Suprapubic skin (tissue), 4 donors: ENCODE results near the gene KRT8. TPM values are rescaled to one million over a fixed set of nuclear protein-coding genes. Genes with fewer than 3 reads are reported as not detected.
"Not testable (repeated sequence)": the region's sequence is repeated elsewhere in the genome, so short reads cannot be mapped to it uniquely, and the experiment has no call there.

ENCODE experiments used
- DNase-seq, 2 donors: peaks; one replicate each; pipeline ENCODE4 v3.0.0-alpha.2; 2019; ENCODE audit warnings: low spot score in 2 of 2
- H3K27ac ChIP-seq: fragments of 200-600 bp; sonication (generic); one replicate; pipeline ENCODE4 v1.5.1; 2019
- H3K27me3 ChIP-seq: fragments of 200-600 bp; sonication (generic); one replicate; pipeline ENCODE4 v1.5.1; 2019
- H3K36me3 ChIP-seq: fragments of 200-600 bp; sonication (generic); one replicate; pipeline ENCODE4 v1.5.1; 2019
- H3K4me1 ChIP-seq: fragments of 200-600 bp; sonication (generic); one replicate; pipeline ENCODE4 v1.5.1; 2019
- H3K4me3 ChIP-seq: fragments of 200-600 bp; sonication (generic); one replicate; pipeline ENCODE4 v1.5.1; 2019; ENCODE audit warnings: mild to moderate bottlenecking
- H3K9me3 ChIP-seq: fragments of 200-600 bp; sonication (generic); one replicate; pipeline ENCODE4 v1.5.1; 2019
- CTCF ChIP-seq, 2 donors: fragments of 200-600 bp in 1 of 2; fragments of 450-650 bp in 1 of 2; sonication (generic) in 1 of 2; IDR thresholded peaks; one replicate each; pipeline ENCODE4 v1.5.1; 2016 to 2019; ENCODE audit warnings: antibody characterized with exemption in 2 of 2, mild to moderate bottlenecking in 1 of 2, moderate library complexity in 1 of 2
- EP300 ChIP-seq: sonication (generic); formaldehyde crosslinking; IDR thresholded peaks from one replicate; pipeline ENCODE4 v1.6.1; 2017; ENCODE audit warnings: antibody characterized with exemption
- POLR2A ChIP-seq, 2 donors: fragments of 450-650 bp; IDR thresholded peaks; one replicate each; pipeline ENCODE4 v1.6.1; 2017; ENCODE audit warnings: antibody characterized with exemption in 2 of 2, mild to moderate bottlenecking in 2 of 2, moderate library complexity in 2 of 2
- POLR2AphosphoS5 ChIP-seq, 3 donors: sonication (generic); formaldehyde crosslinking; IDR thresholded peaks; one replicate each; pipeline ENCODE4 v1.6.1; 2017; ENCODE audit warnings: antibody characterized with exemption in 3 of 3
- WGBS: methylation state at CpG from one replicate; pipeline ENCODE4 v1.1.5; 2018; 5-methylcytosine and 5-hydroxymethylcytosine counted together
- total RNA-seq, 4 donors: library from RNA; depleted of rRNA; stranded (reverse); fragments of >200 nt; gene quantifications; one replicate each; pipeline ENCODE4 v1.1.0, GENCODE V29; 2016

The KRT8 gene
- 10 to 100 TPM; 49.4 to 93.7 (median 65.9) TPM for total RNA-seq

- peak in 1 of 2 donors; percentile 44 for TF ChIP-seq POLR2A (IDR thresholded peaks at IDR 0.05)
- Histone ChIP-seq H3K27ac (peak within 1 kb of the TSS; percentile 43), H3K4me1 (peaks cover 28% of the 10 kb centered on the region), H3K4me3 (peak within 1 kb of the TSS; percentile 43), H3K27me3 (peaks cover 42% of the 10 kb centered on the region)
- peak; percentile 77 to 89 for DNase-seq
- H3K9me3 ChIP-seq, H3K36me3 ChIP-seq: not testable (repeated sequence)
- 54% methylated on average over 30 of the region's 33 CpGs for WGBS
These were observed at the start of gene KRT8 for GRCh38 chr12:52904509-52905300. Gene KRT8 (minus strand): TSS chr12:52905076. CDS start chr12:52904981, 95 bp downstream.

DNA sequence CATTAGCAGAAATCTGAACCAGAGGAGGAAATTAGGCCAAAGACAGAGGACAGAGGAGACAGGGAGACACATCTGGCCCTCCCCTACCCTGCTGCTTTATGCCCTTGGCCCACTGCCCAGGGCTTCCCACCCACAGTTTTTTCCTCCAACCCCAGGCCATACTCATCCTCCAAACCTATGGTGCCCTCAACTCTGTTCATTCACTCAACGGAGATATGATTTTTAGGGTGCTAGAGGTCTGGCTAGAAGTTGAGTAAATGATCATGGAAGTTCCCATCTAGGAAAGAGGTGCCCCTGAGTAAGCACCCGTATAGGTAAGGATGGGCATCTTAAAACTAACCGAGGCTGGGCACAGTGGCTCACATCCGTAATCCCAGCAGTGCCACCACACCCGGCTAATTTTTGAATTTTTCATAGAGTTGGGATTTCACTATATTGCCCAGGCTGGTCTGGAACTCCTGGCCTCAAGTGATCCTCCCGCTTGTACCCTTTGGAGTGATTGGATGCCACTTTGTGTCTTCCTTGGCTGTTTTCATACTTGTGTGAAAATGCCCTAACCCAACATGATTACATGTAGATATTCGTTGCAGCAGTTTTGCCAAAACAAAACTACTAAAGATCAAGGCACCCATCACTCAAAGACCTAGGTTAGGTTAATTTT lies 48.4 kb upstream of the KRT8 start:
- WGBS, result 89% methylated on average over 7 of the region's 7 CpGs

GRCh38 chr12:52952076-52952801 lies 47.4 kb upstream of the KRT8 start:
- no peak overlapping the region for H3K27ac ChIP-seq
- no peak for TF ChIP-seq EP300
- TF ChIP-seq POLR2AphosphoS5 (IDR thresholded peaks at IDR 0.05), result no peak
- no peak for TF ChIP-seq POLR2A (IDR thresholded peaks at IDR 0.05)
- TF ChIP-seq CTCF (IDR thresholded peaks at IDR 0.05), result no peak
- peaks cover 7% of the 10 kb centered on the region for H3K4me1 ChIP-seq
- no peaks in the 10 kb centered on the region for H3K36me3 ChIP-seq
- peaks cover 30% of the 10 kb centered on the region for H3K27me3 ChIP-seq
- H3K4me3 ChIP-seq, result no peak overlapping the region
- H3K9me3 ChIP-seq, result no peaks in the 10 kb centered on the region
- WGBS, result 76% methylated on average over 15 of the region's 15 CpGs
- no peak for DNase-seq

More for the DNA sequence above, 48.4 kb upstream of the KRT8 start:
- peaks cover 30% of the 10 kb centered on the region for H3K27me3 ChIP-seq
- H3K36me3 ChIP-seq, result no peaks in the 10 kb centered on the region
- DNase-seq, result no peak
- no peak overlapping the region for H3K27ac ChIP-seq
- no peak overlapping the region for H3K4me3 ChIP-seq
- H3K9me3 ChIP-seq, result no peaks in the 10 kb centered on the region
- H3K4me1 ChIP-seq, result peaks cover 7% of the 10 kb centered on the region
- no peak for TF ChIP-seq EP300
- no peak for TF ChIP-seq POLR2AphosphoS5 (IDR thresholded peaks at IDR 0.05)
- TF ChIP-seq CTCF (IDR thresholded peaks at IDR 0.05), result no peak
- TF ChIP-seq POLR2A (IDR thresholded peaks at IDR 0.05), result no peak

- H3K4me1 ChIP-seq, result peaks cover 7% of the 10 kb centered on the region
- 91% methylated on average over 6 of the region's 6 CpGs for WGBS
- H3K36me3 ChIP-seq, result no peaks in the 10 kb centered on the region
- no peak for DNase-seq
- TF ChIP-seq CTCF (IDR thresholded peaks at IDR 0.05), result no peak
- no peak for TF ChIP-seq POLR2AphosphoS5 (IDR thresholded peaks at IDR 0.05)
- TF ChIP-seq EP300, result no peak
- no peak for TF ChIP-seq POLR2A (IDR thresholded peaks at IDR 0.05)
- H3K9me3 ChIP-seq, result no peaks in the 10 kb centered on the region
- no peak overlapping the region for H3K4me3 ChIP-seq
- H3K27me3 ChIP-seq, result peaks cover 30% of the 10 kb centered on the region
- H3K27ac ChIP-seq, result no peak overlapping the region
These were observed 46.8 kb upstream of the KRT8 start for GRCh38 chr12:52951640-52952039.

DNA sequence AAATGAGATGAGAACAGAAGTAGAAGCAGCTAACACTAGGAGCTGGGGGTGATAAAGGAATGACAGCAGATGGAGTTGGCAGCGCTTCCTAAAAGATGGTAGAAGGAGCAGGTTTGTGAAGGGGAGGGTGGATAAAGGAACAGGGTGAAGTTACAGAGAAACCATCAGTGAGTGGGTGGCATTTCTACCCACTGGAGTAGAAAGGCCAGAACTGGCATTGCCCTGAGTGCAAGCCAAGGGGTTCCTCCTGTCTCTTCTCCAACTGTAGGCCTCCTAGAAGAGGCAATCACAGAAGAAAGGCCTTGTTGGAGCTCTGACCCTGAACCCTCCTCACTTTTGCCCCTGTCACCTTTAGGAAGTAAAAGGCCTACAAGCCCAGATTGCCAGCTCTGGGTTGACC lies 46.2 kb upstream of the KRT8 start:
- H3K4me1 ChIP-seq, result peaks cover 7% of the 10 kb centered on the region
- peak overlapping the region; percentile 56 for H3K4me3 ChIP-seq
- no peaks in the 10 kb centered on the region for H3K36me3 ChIP-seq
- TF ChIP-seq POLR2AphosphoS5 (IDR thresholded peaks at IDR 0.05) (no peak), EP300 (no peak), CTCF (IDR thresholded peaks at IDR 0.05) (no peak), POLR2A (IDR thresholded peaks at IDR 0.05) (no peak)
- no peak overlapping the region for H3K27ac ChIP-seq
- 100% methylated on average over 1 of the region's 1 CpG for WGBS
- no peaks in the 10 kb centered on the region for H3K9me3 ChIP-seq
- H3K27me3 ChIP-seq, result peaks cover 30% of the 10 kb centered on the region
- DNase-seq, result no peak
